NCI-H2081 (cell line): ENCODE measurements around the gene ATXN1.

Experiments used
- DNase-seq, 2 experiments: peaks; one replicate each; lab custom pipeline; 2025; lab: John Stamatoyannopoulos, UW

Gene ATXN1

GRCh38 chr6:16252686-16253299, 508.5 kb downstream of the ATXN1 start:
- DNase-seq = no peak

DNA sequence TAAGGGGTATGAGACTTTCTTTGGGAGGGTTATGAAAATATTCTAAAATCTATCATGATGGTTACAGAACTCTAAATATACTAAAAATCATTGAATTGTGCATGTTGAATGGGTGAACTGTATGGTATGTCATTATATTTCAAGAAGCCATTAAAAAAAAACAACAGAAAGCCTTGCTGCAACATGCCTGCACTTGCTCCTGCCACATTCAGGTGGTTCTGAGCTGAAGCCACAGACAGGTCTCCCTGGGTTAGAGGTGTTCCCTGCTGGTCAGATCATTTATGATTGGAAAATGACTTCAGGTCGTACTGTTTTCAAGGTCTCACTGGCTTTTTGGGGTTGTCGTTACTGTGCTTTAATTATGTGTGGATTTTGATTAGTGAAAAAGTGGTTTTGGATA, 509.6 kb downstream of the ATXN1 start:
- DNase-seq = no peak

DNA sequence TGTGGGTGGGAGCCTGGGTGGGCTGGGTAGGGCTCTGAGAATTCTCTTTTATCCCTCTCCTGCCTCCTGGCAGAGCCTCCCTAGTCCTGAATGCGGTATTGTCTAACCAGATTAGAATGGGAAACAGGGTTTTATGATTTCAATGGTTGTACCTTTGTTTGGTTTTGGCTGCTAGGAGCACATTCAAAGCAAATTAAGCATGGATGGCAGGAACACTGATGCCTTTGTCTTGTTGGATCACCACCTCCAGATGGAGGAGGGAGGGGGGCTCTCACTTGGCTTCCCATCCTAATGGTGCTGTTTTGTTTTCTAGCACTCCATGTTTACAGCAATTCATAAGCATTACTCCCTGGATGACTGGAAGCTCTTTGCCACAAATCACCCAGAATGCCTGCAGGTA, 511.3 kb downstream of the ATXN1 start:
- peak; percentile 68 to 83 for DNase-seq
